H9 (cell line): ENCODE measurements around the gene KCNH2. TPM values are rescaled to one million over a fixed set of nuclear protein-coding genes. Genes with fewer than 3 reads are reported as not detected.

Experiments
- DNase-seq: peaks from one replicate; pipeline ENCODE4 v3.0.0-alpha.2; 2017
- H2AFZ ChIP-seq: one replicate; pipeline ENCODE4 v1.6.1; 2013; ENCODE audit warnings: mild to moderate bottlenecking, low read length, control low read depth, moderate library complexity
- H2AK5ac ChIP-seq: 2 replicates; pipeline ENCODE4 v1.6.1; 2013; ENCODE audit warnings: low read length, control low read depth, mixed read lengths; ENCODE audit not compliant: insufficient read length
- H2BK120ac ChIP-seq: one replicate; pipeline ENCODE4 v1.6.1; 2013; ENCODE audit warnings: low read depth, mild to moderate bottlenecking, low read length, control low read depth, inconsistent platforms; ENCODE audit not compliant: poor library complexity, severe bottlenecking
- H2BK12ac ChIP-seq: 2 replicates; pipeline ENCODE4 v1.6.1; 2013; ENCODE audit warnings: low read length, control low read depth, mixed read lengths, low read depth; ENCODE audit not compliant: insufficient read length
- H2BK15ac ChIP-seq: 2 replicates; pipeline ENCODE4 v1.6.1; 2013; ENCODE audit warnings: low read depth, low read length, control low read depth
- H2BK20ac ChIP-seq: one replicate; pipeline ENCODE4 v1.6.1; 2013; ENCODE audit warnings: low read depth, mild to moderate bottlenecking, low read length, control low read depth, inconsistent platforms; ENCODE audit not compliant: poor library complexity, severe bottlenecking
- H2BK5ac ChIP-seq: 2 replicates; pipeline ENCODE4 v1.6.1; 2013; ENCODE audit warnings: low read length, control low read depth, mixed read lengths; ENCODE audit not compliant: insufficient read length
- H3K14ac ChIP-seq: 2 replicates; pipeline ENCODE4 v1.6.1; 2013; ENCODE audit warnings: low read length, control low read depth; ENCODE audit not compliant: insufficient read depth
- H3K18ac ChIP-seq: 2 replicates; pipeline ENCODE4 v1.6.1; 2013; ENCODE audit warnings: low read depth, mild to moderate bottlenecking, mixed read lengths, low read length, control low read depth; ENCODE audit not compliant: insufficient read length
- H3K23ac ChIP-seq: 2 replicates; pipeline ENCODE4 v1.6.1; 2013; ENCODE audit warnings: low read length, control low read depth, mixed read lengths, low read depth; ENCODE audit not compliant: insufficient read length
- H3K23me2 ChIP-seq: 2 replicates; pipeline ENCODE4 v1.6.1; 2013; ENCODE audit warnings: low read depth, mild to moderate bottlenecking, mixed read lengths, low read length, control low read depth; ENCODE audit not compliant: insufficient read length, poor library complexity, severe bottlenecking
- H3K27ac ChIP-seq: 2 replicates; pipeline ENCODE4 v1.5.1; 2013; ENCODE audit warnings: low read length, control low read depth, mixed read lengths, low read depth; ENCODE audit not compliant: insufficient read length
- H3K27me3 ChIP-seq: 2 replicates; pipeline ENCODE4 v1.6.1; 2013; ENCODE audit warnings: low read length, control low read depth, inconsistent platforms; ENCODE audit not compliant: insufficient read depth
- H3K4ac ChIP-seq: 2 replicates; pipeline ENCODE4 v1.6.1; 2013; ENCODE audit warnings: low read depth, mild to moderate bottlenecking, control low read depth, inconsistent platforms, low read length, moderate library complexity
- H3K4me1 ChIP-seq: 2 replicates; pipeline ENCODE4 v1.6.1; 2013; ENCODE audit warnings: low read length, control low read depth, inconsistent platforms; ENCODE audit not compliant: insufficient read depth
- H3K4me2 ChIP-seq: 2 replicates; pipeline ENCODE4 v1.6.1; 2013; ENCODE audit warnings: low read length, control low read depth, mixed read lengths; ENCODE audit not compliant: insufficient read length, insufficient read depth
- H3K56ac ChIP-seq: 2 replicates; pipeline ENCODE4 v1.6.1; 2013; ENCODE audit warnings: low read depth, mild to moderate bottlenecking, mixed read lengths, low read length, control low read depth; ENCODE audit not compliant: insufficient read length
- H3K79me1 ChIP-seq: 2 replicates; pipeline ENCODE4 v1.6.1; 2013; ENCODE audit warnings: low read depth, mild to moderate bottlenecking, moderate library complexity, low read length, control low read depth, inconsistent platforms; ENCODE audit not compliant: insufficient read depth, poor library complexity, severe bottlenecking
- H3K79me2 ChIP-seq: 2 replicates; pipeline ENCODE4 v1.6.1; 2013; ENCODE audit warnings: low read length, control low read depth, inconsistent platforms; ENCODE audit not compliant: insufficient read depth
- H3K9ac ChIP-seq: 2 replicates; pipeline ENCODE4 v1.6.1; 2013; ENCODE audit warnings: low read length, control low read depth, mixed read lengths; ENCODE audit not compliant: insufficient read length; ENCODE audit errors: extremely low read depth
- H3K9me3 ChIP-seq: one replicate; pipeline ENCODE4 v1.6.1; 2013; ENCODE audit warnings: low read depth, low read length, inconsistent platforms; ENCODE audit not compliant: control insufficient read depth
- H3T11ph ChIP-seq: one replicate; pipeline ENCODE4 v1.6.1; 2013; ENCODE audit warnings: mild to moderate bottlenecking, low read length, control low read depth, inconsistent platforms
- H4K20me1 ChIP-seq: one replicate; pipeline ENCODE4 v1.6.1; 2013; ENCODE audit not compliant: control insufficient read depth, insufficient read length, insufficient read depth
- H4K5ac ChIP-seq: 2 replicates; pipeline ENCODE4 v1.6.1; 2013; ENCODE audit warnings: low read depth, mild to moderate bottlenecking, mixed read lengths, low read length, control low read depth; ENCODE audit not compliant: insufficient read length
- H4K8ac ChIP-seq: replicated peaks from 2 replicates; pipeline ENCODE4 v1.6.1; 2013; ENCODE audit warnings: low read length, control low read depth, mixed read lengths, low read depth; ENCODE audit not compliant: insufficient read length
- H4K91ac ChIP-seq: 2 replicates; pipeline ENCODE4 v1.6.1; 2013; ENCODE audit warnings: low read depth, mild to moderate bottlenecking, moderate library complexity, mixed read lengths, low read length, control low read depth; ENCODE audit not compliant: insufficient read length
- H3K27ac Mint-ChIP-seq, 3 experiments: 2 replicates in 2 of 3; 3 replicates in 1 of 3; pipeline ENCODE4 v1.8.0; 2020 to 2021; ENCODE audit warnings: mixed read lengths in 3 of 3, mild to moderate bottlenecking in 1 of 3, moderate library complexity in 1 of 3
- H3K27me3 Mint-ChIP-seq: 2 replicates; pipeline ENCODE4 v1.8.0; 2021; ENCODE audit warnings: low read depth, mild to moderate bottlenecking, moderate library complexity, mixed read lengths
- H3K36me3 Mint-ChIP-seq, 3 experiments: 2 replicates in 2 of 3; 3 replicates in 1 of 3; pipeline ENCODE4 v1.8.0; 2020 to 2021; ENCODE audit warnings: low read depth in 3 of 3, mixed read lengths in 3 of 3; ENCODE audit not compliant: insufficient read depth in 1 of 3
- H3K4me1 Mint-ChIP-seq, 2 experiments: 2 replicates each; pipeline ENCODE4 v1.8.0; 2020; ENCODE audit warnings: mixed read lengths in 2 of 2
- H3K4me3 Mint-ChIP-seq, 2 experiments: 2 replicates in 1 of 2; 3 replicates in 1 of 2; pipeline ENCODE4 v1.8.0; 2020 to 2021; ENCODE audit warnings: mild to moderate bottlenecking in 2 of 2, mixed read lengths in 2 of 2, moderate library complexity in 1 of 2
- H3K9me3 Mint-ChIP-seq, 2 experiments: 2 replicates in 1 of 2; 3 replicates in 1 of 2; pipeline ENCODE4 v1.8.0; 2020; ENCODE audit warnings: mild to moderate bottlenecking in 2 of 2, mixed read lengths in 2 of 2, moderate library complexity in 1 of 2
- WGBS: extraction: QIAGEN DNeasy Blood & Tissue Kit; methylation state at CpG from one replicate; pipeline ENCODE4 v1.1.7; 2013; ENCODE audit warnings: missing lambda C conversion rate, low lambda C conversion rate, mixed read lengths; ENCODE audit not compliant: insufficient read length; ENCODE audit errors: extremely low coverage; 5-methylcytosine and 5-hydroxymethylcytosine counted together
- total RNA-seq: library from RNA; stranded (reverse); gene quantifications from 2 replicates; pipeline ENCODE4 v1.2.1, GENCODE V29; 2021
- TF ChIP-seq, protein P1 (sequence below): fragments of 200-600 bp; sonication (generic); conservative IDR thresholded peaks from 3 replicates; pipeline ENCODE4 v1.8.0; 2021; ENCODE audit warnings: antibody characterized with exemption, mild to moderate bottlenecking

Gene KCNH2
- total RNA-seq, 1 experiment from 2014 or later = 4.5 TPM

- Histone ChIP-seq H2BK20ac (no peak overlapping the region), H3K14ac (no peak overlapping the region), H2AFZ (no peak overlapping the region), H2AK5ac (no peak overlapping the region), H4K5ac (no peak overlapping the region), H3K79me1 (no peaks in the 10 kb centered on the region), H3T11ph (no peak overlapping the region), H3K79me2 (no peaks in the 10 kb centered on the region), H2BK120ac (no peak overlapping the region), H3K9ac (no peak overlapping the region), H4K20me1 (no peaks in the 10 kb centered on the region), H3K27ac (no peak overlapping the region), H4K91ac (no peak overlapping the region), H2BK5ac (no peak overlapping the region), H3K9me3 (no peaks in the 10 kb centered on the region), H2BK15ac (no peak overlapping the region), H3K23me2 (no peaks in the 10 kb centered on the region), H3K4ac (no peak overlapping the region), H3K56ac (no peak overlapping the region), H2BK12ac (no peak overlapping the region), H3K27me3 (no peaks in the 10 kb centered on the region), H3K4me1 (no peaks in the 10 kb centered on the region), H3K23ac (no peak overlapping the region), H4K8ac (no peak overlapping the region), H3K18ac (no peak overlapping the region), H3K4me2 (no peak overlapping the region)
- TF ChIP-seq, protein P1, sequence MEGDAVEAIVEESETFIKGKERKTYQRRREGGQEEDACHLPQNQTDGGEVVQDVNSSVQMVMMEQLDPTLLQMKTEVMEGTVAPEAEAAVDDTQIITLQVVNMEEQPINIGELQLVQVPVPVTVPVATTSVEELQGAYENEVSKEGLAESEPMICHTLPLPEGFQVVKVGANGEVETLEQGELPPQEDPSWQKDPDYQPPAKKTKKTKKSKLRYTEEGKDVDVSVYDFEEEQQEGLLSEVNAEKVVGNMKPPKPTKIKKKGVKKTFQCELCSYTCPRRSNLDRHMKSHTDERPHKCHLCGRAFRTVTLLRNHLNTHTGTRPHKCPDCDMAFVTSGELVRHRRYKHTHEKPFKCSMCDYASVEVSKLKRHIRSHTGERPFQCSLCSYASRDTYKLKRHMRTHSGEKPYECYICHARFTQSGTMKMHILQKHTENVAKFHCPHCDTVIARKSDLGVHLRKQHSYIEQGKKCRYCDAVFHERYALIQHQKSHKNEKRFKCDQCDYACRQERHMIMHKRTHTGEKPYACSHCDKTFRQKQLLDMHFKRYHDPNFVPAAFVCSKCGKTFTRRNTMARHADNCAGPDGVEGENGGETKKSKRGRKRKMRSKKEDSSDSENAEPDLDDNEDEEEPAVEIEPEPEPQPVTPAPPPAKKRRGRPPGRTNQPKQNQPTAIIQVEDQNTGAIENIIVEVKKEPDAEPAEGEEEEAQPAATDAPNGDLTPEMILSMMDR = no peak
- no peaks in the 10 kb centered on the region for H3K4me1 Mint-ChIP-seq
- H3K4me3 Mint-ChIP-seq = no peak overlapping the region
- H3K9me3 Mint-ChIP-seq = no peaks in the 10 kb centered on the region; a peak in 1 of 5 replicates
- DNase-seq = no peak
- H3K27ac Mint-ChIP-seq = no peak overlapping the region
- H3K27me3 Mint-ChIP-seq = peaks cover 50% of the 10 kb centered on the region
- no peaks in the 10 kb centered on the region for H3K36me3 Mint-ChIP-seq
- WGBS = no CpG with 5 or more reads among the region's 7 CpGs
Observed at GRCh38 chr7:150917969-150918368, 60.2 kb downstream of the KCNH2 start.
